GM23338 (cell line): Measurements from ENCODE around the gene FNDC10.

Experiments
- CREB1 ChIP-seq: fragments of 250-450 bp; sonication (Bioruptor Pico); IDR thresholded peaks from 2 replicates; pipeline ENCODE4 v1.5.0; 2020; ENCODE audit warnings: low read depth, mild to moderate bottlenecking, moderate library complexity
- ETS1 ChIP-seq: IDR thresholded peaks from 2 replicates; pipeline ENCODE4 v1.6.1; 2016; ENCODE audit warnings: antibody characterized with exemption
- EZH2 ChIP-seq: fragments of 200-600 bp; sonication (generic); IDR thresholded peaks from one replicate; pipeline ENCODE4 v1.8.0; 2017; ENCODE audit warnings: antibody characterized with exemption, mild to moderate bottlenecking, low read depth; ENCODE audit not compliant: unreplicated experiment
- EZH2phosphoT487 ChIP-seq: fragments of 200-600 bp; sonication (generic); IDR thresholded peaks from one replicate; pipeline ENCODE4 v1.8.1; 2018; ENCODE audit warnings: antibody characterized with exemption; ENCODE audit not compliant: unreplicated experiment
- POLR2AphosphoS5 ChIP-seq: IDR thresholded peaks from 2 replicates; pipeline ENCODE4 v1.6.1; 2016; ENCODE audit warnings: antibody characterized with exemption, low read depth
- REST ChIP-seq: IDR thresholded peaks from one replicate; pipeline ENCODE4 v1.6.1; 2018; ENCODE audit warnings: antibody characterized with exemption; ENCODE audit not compliant: unreplicated experiment
- ZNF114 ChIP-seq: fragments of 250-450 bp; sonication (Bioruptor Pico); IDR thresholded peaks from 2 replicates; pipeline ENCODE4 v1.5.0; 2020; ENCODE audit warnings: mild to moderate bottlenecking, moderate library complexity
- ZNF331 ChIP-seq: fragments of 250-450 bp; sonication (Bioruptor Pico); IDR thresholded peaks from 2 replicates; pipeline ENCODE4 v1.5.0; 2020; ENCODE audit warnings: low read depth, mild to moderate bottlenecking, moderate library complexity
- TF ChIP-seq, protein P1 (sequence below), 2 experiments: fragments of 200-600 bp in 1 of 2; sonication (generic) in 1 of 2; conservative IDR thresholded peaks; 2 replicates each; pipeline versions ENCODE4 v1.5.1 to v1.6.1; 2016 to 2017; ENCODE audit warnings: antibody characterized with exemption in 2 of 2, low read depth in 2 of 2, mild to moderate bottlenecking in 2 of 2, moderate library complexity in 1 of 2

DNA sequence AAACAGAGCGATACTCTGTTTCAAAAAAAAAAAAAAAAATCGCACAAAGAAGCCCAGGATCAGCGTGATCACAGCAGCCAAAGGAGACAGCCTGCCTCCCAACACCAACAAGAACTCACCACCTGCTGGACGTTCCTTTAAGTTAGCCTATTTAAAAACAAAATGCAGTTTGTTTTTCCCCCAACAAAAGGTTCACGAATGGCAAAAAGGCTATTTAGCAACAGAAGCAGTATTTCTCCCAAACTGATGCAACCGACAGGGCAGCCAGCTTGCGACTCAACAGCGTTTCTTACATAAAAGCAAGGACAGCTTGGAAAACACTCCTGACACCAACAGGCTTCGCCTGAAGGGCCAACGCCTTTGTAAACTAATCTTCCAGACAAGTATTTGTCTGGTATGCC lies 32.0 kb downstream of the FNDC10 start:
- TF ChIP-seq, protein P1, sequence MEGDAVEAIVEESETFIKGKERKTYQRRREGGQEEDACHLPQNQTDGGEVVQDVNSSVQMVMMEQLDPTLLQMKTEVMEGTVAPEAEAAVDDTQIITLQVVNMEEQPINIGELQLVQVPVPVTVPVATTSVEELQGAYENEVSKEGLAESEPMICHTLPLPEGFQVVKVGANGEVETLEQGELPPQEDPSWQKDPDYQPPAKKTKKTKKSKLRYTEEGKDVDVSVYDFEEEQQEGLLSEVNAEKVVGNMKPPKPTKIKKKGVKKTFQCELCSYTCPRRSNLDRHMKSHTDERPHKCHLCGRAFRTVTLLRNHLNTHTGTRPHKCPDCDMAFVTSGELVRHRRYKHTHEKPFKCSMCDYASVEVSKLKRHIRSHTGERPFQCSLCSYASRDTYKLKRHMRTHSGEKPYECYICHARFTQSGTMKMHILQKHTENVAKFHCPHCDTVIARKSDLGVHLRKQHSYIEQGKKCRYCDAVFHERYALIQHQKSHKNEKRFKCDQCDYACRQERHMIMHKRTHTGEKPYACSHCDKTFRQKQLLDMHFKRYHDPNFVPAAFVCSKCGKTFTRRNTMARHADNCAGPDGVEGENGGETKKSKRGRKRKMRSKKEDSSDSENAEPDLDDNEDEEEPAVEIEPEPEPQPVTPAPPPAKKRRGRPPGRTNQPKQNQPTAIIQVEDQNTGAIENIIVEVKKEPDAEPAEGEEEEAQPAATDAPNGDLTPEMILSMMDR (conservative IDR thresholded peaks at IDR 0.05; ENCODE audit: low read depth in 2 of 2), result no peak
- TF ChIP-seq EZH2, result no peak
- no peak for TF ChIP-seq POLR2AphosphoS5
- TF ChIP-seq EZH2phosphoT487, result no peak
- no peak for TF ChIP-seq ZNF331 (CRISPR knock-in tag)
- TF ChIP-seq REST, result no peak
- no peak for TF ChIP-seq ETS1
- no peak for TF ChIP-seq CREB1 (CRISPR knock-in tag)
- no peak for TF ChIP-seq ZNF114 (CRISPR knock-in tag)
